ENCODE measurements around the gene SYNE2.
"Not testable (repeated sequence)": the region's sequence is repeated elsewhere in the genome, so short reads cannot be mapped to it uniquely, and the experiment has no call there.

Gene SYNE2

DNA sequence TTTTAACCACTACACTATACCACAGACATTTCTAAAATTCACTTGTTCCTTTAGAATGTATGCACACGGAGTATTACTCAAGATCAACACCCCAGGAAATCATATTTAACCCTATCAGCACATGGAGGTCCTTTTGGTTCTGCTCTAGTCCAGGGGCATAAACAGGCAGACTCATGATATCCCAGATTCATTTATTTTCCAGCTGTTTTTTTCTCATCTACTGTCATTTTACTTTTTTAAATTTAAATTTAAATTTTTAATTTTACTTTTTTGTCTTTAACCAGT is 17.9 kb downstream of the SYNE2 start:
- DNase-seq, result not testable (repeated sequence)

DNA sequence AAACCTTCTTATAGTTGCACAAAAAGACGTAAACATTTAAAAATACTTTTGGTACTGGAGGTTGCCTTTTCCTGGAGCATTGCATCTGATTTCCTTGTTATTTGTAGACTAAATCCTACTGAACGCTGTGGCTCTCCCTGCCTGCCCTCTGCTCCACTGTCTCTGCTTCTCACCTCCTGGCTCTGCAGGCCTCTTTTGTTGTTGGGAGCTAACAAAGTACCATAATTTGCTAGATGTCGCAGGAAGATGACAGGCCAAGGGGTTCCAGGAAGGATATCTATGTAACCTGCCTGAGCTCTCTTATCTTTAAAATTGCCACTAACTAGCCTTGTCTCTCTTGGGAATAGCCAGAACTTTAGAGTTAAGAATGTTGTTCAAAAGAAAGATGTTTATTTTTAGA is 21.4 kb downstream of the SYNE2 start:
- no peak for DNase-seq

DNA sequence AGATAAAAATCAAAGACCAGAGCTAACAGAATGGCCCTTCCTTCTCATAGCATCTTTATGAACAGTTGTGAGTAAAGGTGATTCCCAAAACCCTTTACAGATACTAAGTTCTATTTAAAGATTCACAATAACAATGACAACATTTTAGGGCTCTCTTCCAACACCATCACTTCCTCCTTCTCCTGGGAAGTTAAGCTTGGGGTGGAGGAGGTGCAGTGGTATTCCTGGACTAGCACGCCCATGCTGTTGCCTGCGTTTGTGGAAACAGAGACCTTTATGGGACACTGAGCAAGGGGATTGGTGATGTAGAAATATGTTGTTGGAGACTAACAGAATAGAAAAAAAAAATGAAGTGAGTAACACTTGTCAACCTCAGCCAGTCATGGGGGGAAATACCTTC is 22.5 kb downstream of the SYNE2 start:
- no peak for DNase-seq

DNA sequence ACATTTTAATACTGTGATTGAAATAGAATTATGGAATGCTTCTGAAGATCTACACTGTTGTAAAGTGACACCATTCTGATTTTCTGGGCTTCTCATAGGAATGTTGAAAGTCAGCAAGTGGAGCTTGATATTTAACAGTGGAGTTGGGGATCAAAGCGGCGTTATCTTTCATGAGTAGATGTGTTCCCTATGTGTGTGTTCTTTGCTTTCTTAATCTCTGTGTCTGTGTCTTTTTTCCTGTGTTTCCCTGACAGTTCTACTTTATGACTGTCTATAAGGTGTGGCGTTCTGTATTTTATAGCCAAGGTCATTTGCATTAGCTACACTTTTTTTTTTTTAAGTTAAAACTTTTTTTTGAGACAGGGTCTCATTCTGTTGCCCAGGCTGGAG is 24.7 kb downstream of the SYNE2 start:
- no peak for DNase-seq

DNA sequence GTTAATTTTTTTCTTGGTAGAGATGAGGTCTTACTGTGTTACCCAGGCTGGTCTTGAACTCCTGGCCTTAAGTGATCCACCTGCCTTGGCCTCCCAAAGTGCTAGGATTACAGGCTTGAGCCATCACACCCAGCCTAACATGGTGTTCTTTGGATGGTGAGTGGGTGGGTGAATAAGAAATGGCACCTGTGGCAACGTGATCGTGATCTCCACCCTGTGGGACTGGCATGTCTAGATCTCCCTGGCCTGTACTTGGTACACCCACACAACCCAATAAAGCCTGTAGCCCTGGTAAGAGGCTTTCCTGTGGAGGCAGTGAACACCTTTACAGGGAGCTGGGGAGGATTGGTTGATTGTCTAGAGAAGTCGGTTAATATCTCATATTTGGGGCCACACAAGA is 25.2 kb downstream of the SYNE2 start:
- DNase-seq, result no peak

DNA sequence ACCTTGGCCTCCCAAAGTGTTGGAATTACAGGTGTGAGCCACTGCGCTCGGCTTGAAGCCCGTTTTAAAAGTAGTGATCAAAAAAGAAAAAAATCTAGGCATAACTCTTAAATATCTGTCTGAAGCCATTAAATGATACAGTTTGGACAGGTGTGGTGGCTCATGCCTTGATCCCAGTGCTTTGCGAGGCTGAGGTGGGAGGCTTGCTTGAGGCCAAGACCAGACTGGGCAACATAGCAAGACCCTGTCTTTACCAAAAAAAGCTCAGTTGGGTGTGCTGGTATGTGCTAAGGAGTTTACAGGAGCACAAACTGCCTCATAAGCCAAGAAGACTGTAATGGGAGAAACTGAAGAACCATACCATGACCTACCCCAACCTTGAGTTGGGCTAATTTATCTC is 26.0 kb downstream of the SYNE2 start:
- no peak for DNase-seq

DNA sequence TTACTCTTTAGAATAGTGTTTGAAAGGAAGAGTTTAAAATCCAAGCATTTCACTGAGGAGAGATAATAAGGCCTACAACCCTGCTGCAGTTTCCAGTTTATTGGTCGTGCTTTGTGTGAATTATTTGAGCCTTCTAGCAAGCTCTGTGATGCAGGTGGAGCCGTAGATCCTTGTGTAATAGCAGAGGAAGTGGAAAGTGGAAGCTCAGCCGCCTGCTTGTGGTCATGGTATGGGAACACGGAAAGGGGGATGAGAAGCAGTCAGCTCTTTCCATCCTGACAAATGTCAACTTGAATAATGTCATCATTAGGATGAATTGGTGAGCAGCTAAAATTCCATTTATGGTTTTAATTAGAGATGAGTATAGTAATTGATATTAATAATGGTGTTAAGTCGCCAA is 29.1 kb downstream of the SYNE2 start:
- DNase-seq, result no peak

DNA sequence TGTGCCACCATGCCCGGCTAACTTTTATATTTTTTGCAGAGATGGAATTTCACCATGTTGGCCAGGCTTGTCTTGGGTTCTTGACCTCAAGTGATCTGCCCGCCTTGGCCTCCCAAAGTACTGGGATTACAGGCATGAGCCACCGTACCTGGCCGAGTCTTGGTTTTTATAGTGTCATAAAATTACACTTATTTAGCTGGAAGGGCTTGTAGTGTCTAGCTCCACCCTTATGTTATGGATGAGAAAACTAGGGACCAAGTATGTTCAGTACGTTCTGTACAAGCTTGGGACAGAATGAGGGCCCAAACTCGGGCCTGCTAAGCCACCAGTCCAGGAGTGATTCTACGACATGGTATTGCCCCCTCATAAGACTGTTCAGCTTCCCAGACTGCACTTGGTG is 35.1 kb downstream of the SYNE2 start:
- DNase-seq, result no peak

DNA sequence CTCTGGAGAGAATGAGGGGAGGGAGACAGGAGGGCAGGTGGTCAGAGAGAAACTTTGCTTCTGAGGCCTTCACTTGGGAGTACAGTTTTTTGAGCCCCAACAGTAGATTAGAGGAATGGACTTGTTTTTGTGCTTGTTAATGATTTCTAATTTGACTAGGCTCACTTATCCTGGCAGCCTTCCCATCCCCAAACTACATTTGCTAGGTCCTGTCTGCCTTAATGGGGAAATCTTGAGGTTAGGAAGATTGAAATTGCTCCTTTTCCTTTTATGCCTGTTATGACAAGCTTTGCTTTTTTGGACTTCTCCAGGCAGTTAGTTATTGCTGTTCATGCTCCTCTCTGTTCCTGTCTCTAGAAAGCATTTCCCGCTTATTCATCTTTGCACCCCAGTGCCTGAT is 37.7 kb downstream of the SYNE2 start:
- DNase-seq, result no peak

DNA sequence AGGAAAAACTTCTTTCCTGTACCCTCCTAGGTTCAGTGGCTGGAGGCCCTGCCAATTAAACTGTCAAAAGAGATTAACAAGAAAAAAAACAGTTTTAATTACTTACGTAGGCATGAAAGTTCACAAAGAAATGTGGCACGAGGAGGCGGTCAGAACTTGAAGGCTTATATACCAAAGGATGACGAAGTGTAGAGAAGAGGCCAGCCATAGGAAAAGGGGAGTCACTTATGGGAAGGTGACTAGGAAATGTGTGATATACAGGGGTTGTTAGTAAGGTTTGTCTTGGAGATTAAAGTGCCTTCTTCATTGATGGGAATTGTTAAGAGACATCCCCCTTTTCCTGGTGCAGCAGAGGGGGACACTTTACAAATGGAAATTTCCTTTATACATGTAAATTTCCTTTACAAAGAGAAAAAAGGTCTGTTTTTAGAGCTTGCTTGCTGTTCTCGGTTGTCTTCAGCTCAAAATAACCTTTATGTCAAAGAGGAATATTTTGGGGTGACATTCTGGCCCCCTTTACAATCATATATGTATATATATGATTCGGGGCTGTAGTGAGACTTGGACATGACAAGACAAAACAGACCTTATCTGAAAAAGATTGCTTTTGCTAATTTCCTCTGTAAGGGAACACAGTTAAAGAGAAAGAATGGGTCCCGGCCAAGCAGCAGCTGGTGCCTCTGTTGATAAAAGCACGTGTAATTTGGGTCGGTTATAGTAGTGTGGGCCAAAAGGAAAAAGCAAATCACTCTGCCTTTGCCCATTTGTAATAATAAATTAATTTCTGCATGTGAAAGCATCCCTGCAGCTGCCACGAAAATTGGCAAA is 38.6 kb downstream of the SYNE2 start:
- no peak for DNase-seq

DNA sequence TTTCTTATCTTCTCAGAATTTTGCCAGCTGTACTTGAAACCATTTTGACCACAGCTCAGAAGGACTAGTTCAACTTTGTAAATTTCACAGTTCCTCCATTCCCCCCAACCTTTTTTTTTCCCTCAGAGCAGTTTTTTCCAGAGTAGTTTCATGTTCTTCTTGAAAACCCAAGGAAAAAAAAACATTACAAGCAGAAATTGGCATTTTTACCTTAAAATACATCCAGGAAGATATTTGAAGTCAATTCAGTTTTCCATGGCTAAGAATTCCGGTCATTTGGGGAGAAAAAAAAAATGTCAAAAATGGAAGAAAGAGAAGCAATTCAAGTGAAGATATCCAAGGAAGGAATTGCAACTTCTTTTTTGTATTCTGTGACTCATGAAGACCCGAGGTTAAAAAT is 39.5 kb downstream of the SYNE2 start:
- no peak for DNase-seq

DNA sequence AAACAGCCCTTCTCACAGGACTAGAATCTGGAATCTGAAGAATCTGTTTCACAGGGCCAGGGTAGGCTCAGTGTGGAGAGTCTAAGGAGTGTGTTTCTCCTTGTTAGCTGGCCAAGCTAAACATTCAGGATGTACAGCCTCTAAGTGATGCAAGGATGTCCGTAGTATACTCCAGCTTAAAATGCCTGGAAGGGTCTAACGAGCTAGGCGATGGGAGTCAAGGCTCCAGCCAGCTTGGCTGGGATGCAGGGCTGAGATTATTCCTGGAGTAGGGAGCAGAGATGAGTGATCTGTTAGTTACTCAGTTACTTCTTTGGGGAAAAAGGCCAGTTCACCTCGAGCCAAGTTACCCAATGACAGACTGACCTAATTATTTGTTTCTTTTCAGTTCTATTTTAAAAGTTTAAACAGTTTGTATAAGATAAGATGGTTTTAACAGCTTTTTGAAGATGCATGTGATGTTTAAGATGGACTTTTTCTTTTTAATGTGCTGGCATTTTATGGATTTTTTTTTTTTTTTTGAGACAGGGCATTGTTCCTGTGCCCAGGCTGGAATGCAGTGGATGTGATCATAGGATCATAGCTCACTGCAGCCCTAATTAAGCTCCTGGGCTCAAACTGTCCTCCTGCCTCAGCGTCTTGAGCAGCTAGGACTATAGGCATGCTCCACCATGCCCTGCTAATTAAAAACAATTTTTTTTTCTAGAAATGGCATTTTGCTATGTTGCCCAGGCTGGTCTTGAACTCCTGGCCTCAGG is 41.1 kb downstream of the SYNE2 start:
- DNase-seq, result no peak

DNA sequence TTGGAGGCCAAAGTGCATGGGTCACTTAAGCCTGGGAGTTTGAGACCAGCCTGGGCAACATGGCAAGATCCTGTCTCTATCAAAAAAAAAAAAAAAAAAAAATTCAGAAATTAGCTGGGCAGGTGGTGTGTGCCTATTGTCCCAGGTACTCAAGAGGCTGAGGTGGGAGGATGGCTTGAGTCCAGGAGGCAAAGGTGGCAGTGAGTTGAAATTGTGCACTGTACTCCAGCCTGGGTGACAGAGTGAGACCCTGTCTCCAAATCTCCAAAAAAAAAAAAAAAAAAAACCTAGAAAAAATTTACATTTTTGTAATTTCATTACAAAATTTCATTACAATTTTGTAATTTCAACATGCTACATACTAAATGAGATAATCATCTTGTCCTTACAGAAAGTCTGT is 42.7 kb downstream of the SYNE2 start:
- DNase-seq, result no peak

DNA sequence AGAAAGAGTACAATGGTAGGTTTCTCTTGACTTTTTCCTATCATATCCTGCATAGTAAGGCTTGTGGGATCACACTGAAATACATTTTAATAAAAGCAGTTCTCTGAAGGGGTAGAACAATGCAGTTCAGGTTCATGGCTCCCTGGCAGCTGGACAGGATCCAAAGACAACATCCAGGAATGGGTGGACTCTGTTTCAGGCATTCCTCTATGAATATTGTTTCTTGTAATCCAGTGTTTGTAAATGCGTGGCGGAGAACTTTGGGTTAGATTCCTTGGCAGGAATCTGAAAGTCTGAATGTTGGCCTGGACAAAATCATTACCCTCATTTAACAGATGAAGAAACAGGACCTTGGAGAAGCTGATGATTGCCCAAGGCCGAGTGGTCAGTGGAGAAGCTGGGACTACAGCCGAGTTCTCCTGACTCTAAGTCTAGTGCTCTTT is 43.5 kb downstream of the SYNE2 start:
- no peak for DNase-seq

DNA sequence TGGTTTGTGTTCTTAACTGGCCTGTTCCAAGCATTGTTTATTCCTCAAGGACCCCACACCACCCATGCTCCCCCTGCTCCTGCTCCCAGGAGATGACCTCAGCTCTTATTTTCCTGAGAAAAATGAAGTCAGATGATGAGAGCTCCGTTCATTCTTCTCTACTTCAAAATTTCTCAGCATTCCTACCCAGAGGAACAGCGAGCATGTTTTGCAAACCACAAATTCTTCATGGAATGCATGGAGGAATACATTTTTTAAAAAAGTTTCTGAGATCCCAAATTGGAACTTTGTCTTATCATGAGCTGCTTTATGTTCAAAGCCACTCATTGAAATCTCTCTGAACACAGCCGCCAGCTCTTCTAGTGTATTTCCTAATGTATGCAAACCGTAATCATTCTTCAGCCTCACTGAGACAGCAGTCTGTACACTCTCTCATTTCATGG is 44.9 kb downstream of the SYNE2 start:
- no peak for DNase-seq

DNA sequence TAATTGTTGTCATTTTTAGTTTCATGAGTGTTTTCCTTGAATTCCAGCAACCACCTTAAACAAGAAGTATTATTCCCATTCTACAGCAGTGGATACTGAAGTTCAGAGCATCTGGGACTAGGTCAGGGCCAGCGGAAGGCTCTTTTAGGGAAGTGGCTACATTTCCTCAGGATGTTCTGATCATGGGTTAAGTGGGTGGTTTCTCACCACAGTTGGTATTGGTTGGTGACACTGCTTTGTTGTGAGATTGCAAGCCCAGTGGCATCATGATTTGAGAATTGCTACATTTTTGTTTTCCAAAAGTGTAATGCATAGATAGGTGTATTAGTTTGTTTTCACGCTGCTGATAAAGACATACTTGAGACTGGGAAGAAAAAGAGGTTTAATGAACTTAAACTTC is 47.1 kb downstream of the SYNE2 start:
- DNase-seq, result peak; percentile 38

DNA sequence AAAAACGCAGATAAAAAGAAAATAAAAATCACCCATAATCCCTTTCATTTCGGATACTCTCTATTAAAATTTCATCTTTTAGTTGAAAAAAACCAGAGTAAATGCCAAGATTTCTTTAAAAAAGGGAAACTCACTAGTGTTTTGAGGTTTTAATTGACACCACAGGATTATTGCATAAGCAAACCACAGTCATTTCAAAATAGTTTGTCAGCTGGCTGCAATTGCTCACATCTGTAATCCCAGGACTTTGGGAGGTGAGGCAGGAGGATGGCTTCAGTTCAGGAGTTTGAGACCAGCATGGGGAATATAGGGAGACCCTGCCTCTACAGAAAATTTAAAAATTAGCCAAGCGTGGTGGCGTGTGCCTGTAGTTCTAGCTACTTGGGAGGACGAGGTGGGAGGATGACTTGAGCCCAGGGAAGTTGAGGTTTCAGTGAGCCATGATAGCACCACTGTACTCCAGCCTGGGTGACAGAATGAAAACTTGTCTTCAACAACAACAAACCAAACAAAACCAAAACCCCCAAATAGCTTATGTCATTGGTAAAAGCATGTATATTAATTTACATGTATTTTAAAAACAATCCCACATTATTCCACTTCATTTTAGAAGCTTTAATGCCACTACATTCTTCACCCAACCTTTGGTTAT is 48.8 kb downstream of the SYNE2 start:
- no peak for DNase-seq

DNA sequence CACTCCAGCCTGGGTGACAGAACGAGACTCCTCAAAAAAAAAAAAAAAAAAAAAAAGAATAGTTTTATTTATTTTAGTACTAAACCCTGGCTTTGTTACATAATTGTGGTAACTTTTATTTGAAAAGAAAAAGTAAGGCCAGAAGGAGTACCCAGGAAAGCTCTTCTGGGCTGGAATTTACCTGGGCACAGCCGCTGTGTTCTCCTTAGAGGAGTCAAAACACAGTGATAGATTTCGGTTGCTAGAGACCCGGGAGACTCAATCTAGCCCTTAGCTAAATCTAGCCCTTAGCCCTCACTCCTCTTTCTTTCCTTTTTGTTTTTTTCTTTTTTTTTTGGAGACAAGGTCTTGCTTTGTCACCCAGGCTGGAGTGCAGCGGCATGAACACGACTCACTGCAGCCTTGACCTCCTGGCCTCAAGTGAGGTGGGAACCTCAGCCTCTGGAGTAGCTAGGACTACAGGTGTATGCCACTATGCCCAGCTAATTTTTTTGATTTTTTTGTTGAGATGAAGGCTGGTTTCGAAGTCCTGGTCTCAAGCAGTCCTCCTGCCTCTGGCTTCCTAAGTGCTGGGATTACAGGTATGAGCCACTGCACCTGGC is 49.7 kb downstream of the SYNE2 start:
- no peak for DNase-seq

DNA sequence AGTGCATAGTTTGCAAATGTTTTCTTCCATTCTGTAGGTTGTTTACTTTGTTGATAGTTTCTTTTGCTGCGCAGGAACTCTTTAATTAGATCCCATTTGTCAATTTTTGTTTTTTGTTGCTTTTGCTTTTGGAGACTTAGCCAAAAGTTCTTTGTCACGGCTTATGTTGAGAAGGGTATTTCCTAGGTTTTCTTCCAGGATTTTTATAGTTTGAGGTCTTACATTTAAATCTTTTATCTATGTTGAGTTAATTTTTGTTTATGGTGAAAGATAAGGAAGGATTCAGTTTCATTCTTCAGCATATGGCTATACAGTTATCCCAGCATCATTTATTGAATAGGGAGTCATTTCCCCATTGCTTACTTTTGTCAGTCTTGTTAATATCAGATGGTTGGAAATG is 51.9 kb downstream of the SYNE2 start:
- DNase-seq, result no peak

DNA sequence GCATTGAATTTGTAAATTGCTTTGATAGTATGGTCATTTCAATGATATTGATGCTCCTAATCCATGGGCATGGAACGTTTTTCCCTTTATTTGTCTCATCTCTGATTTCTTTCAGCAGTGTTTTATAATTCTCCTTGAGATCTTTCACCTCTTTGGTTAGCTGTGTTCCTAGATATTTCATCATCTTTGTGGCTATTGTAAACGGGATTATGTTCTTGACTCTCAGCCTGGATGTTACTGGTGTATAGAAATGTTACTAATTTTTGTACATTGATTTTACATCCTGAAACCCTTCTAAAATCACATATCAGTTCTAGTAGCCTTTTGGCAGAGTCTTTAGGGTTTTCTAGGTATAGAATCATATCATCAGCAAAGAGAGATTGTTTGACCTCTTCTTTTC is 52.6 kb downstream of the SYNE2 start:
- DNase-seq, result no peak

DNA sequence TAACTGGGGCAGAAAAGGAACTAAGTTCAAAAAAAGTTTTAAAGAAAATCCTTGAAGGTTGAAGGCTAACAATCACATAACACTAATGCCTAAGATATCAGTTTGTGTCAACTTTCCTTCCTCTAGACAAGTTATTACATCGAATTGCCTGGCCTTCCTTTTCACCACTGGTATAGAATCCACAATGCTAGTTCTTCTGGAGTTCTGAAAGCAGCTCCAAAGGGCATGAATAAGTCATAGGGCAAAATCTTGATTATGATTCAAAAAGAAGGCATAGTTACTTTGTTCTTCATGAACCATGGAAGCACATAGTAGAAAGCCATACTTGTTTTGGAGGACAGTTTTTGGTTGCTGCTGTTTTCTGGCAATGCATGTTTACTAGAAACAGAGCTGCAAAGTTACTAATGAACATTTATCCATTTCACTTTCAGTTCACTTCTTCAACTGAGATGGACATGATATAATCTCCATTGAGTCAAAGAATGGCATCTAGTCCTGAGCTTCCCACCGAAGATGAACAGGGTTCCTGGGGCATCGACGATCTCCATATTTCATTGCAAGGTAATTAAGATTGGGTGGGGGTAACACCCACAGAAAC is 56.0 kb downstream of the SYNE2 start:
- DNase-seq, result no peak

DNA sequence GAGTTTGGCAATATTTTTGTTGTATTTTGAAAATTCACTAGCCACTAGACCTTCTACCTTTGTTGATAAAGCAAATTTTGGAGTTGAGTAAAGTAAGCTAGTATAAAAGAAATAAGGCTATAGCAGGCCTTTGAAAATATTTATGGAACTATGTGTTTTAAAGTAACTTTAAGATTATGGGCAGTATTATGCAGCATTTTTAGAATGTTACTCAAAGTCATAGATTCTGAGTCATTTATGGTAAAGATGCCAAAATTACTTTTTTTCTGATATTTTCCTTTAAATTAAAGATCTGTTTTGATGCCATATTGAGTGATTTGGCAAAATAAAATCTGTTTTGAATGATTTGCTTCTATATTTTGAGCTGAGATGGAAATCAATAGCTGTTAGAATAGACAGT is 57.2 kb downstream of the SYNE2 start:
- DNase-seq, result no peak
